WERI-Rb-1 (cell line): ENCODE data around the gene PSD2.

Experiments used
- DNase-seq: peaks from one replicate; pipeline ENCODE4 v3.0.0-alpha.2; 2020
- H3K27ac ChIP-seq: fragments of 250-450 bp; sonication (Bioruptor Pico); 2 replicates; pipeline ENCODE4 v1.5.1; 2020; ENCODE audit warnings: mild to moderate bottlenecking, moderate library complexity
- H3K27me3 ChIP-seq: fragments of 250-450 bp; sonication (Bioruptor Pico); 2 replicates; pipeline ENCODE4 v1.5.1; 2021; ENCODE audit warnings: mild to moderate bottlenecking, low read depth, moderate library complexity; ENCODE audit not compliant: insufficient read depth, severe bottlenecking
- H3K36me3 ChIP-seq: fragments of 250-450 bp; sonication (Bioruptor Pico); 2 replicates; pipeline ENCODE4 v1.5.1; 2020; ENCODE audit warnings: mild to moderate bottlenecking, moderate library complexity
- H3K4me3 ChIP-seq: 2 replicates; pipeline ENCODE4 v1.5.1; 2011; ENCODE audit warnings: low read depth, mild to moderate bottlenecking, control low read depth, low read length
- H3K9me3 ChIP-seq: fragments of 250-450 bp; sonication (Bioruptor Pico); 2 replicates; pipeline ENCODE4 v1.5.1; 2021; ENCODE audit warnings: mild to moderate bottlenecking, moderate library complexity; ENCODE audit not compliant: severe bottlenecking
- CTCF ChIP-seq: IDR thresholded peaks from 2 replicates; pipeline ENCODE4 v1.5.1; 2011; ENCODE audit warnings: low read depth, mild to moderate bottlenecking, control low read depth, inconsistent platforms, low read length

PSD2 gene

GRCh38 chr5:139821806-139822552 is 26.4 kb downstream of the PSD2 start:
- no peak overlapping the region for H3K4me3 ChIP-seq
- no peaks in the 10 kb centered on the region for H3K9me3 ChIP-seq
- DNase-seq: no peak

GRCh38 chr5:139822553-139823425 is 27.2 kb downstream of the PSD2 start:
- no peak for DNase-seq
- H3K27me3 ChIP-seq: no peaks in the 10 kb centered on the region

More at GRCh38 chr5:139821806-139822552, 26.4 kb downstream of the PSD2 start:
- H3K27ac ChIP-seq: no peak overlapping the region
- no peaks in the 10 kb centered on the region for H3K27me3 ChIP-seq
- no peaks in the 10 kb centered on the region for H3K36me3 ChIP-seq
- TF ChIP-seq CTCF: no peak

GRCh38 chr5:139823757-139824355 is 28.2 kb downstream of the PSD2 start:
- Histone ChIP-seq H3K27me3 (no peaks in the 10 kb centered on the region), H3K4me3 (no peak overlapping the region)
- no peak for TF ChIP-seq CTCF

More at GRCh38 chr5:139822553-139823425, 27.2 kb downstream of the PSD2 start:
- no peaks in the 10 kb centered on the region for H3K9me3 ChIP-seq
- no peak overlapping the region for H3K27ac ChIP-seq
- no peak overlapping the region for H3K4me3 ChIP-seq
- H3K36me3 ChIP-seq: no peaks in the 10 kb centered on the region
- no peak for TF ChIP-seq CTCF

GRCh38 chr5:139825690-139826089 is 30.1 kb downstream of the PSD2 start:
- TF ChIP-seq CTCF: no peak
- no peak for DNase-seq
- Histone ChIP-seq H3K4me3 (no peak overlapping the region), H3K9me3 (no peaks in the 10 kb centered on the region), H3K27ac (no peak overlapping the region), H3K36me3 (no peaks in the 10 kb centered on the region), H3K27me3 (no peaks in the 10 kb centered on the region)

More at GRCh38 chr5:139823757-139824355, 28.2 kb downstream of the PSD2 start:
- no peak for DNase-seq
- Histone ChIP-seq H3K36me3 (no peaks in the 10 kb centered on the region), H3K27ac (no peak overlapping the region), H3K9me3 (no peaks in the 10 kb centered on the region)

- no peak for TF ChIP-seq CTCF
- Histone ChIP-seq H3K27me3 (no peaks in the 10 kb centered on the region), H3K4me3 (no peak overlapping the region), H3K9me3 (no peaks in the 10 kb centered on the region), H3K27ac (no peak overlapping the region), H3K36me3 (no peaks in the 10 kb centered on the region)
- no peak for DNase-seq
Measured at GRCh38 chr5:139828207-139828895, 32.7 kb downstream of the PSD2 start.
